Fibroblast of the aortic adventitia (primary cell): ENCODE results near the gene LRRC8D. TPM values are rescaled to one million over a fixed set of nuclear protein-coding genes. Genes with fewer than 3 reads are reported as not detected.

Experiments used
- DNase-seq: peaks from one replicate; pipeline ENCODE4 v3.0.0-alpha.2; 2010; ENCODE audit warnings: low read depth
- H3K4me3 ChIP-seq: 2 replicates; pipeline ENCODE4 v1.5.1; 2011; ENCODE audit warnings: low read depth, mild to moderate bottlenecking, control low read depth, low read length, moderate library complexity
- total RNA-seq: library from RNA; depleted of rRNA; stranded (reverse); fragments of >200 nt; gene quantifications from 2 replicates; pipeline ENCODE4 v1.2.3, GENCODE V29; 2012; ENCODE audit warnings: low replicate concordance
- TF ChIP-seq, protein P1 (sequence below): IDR thresholded peaks from 2 replicates; pipeline ENCODE4 v1.5.1; 2011; ENCODE audit warnings: mild to moderate bottlenecking, low read length, control low read depth, inconsistent platforms; ENCODE audit not compliant: insufficient read depth

The LRRC8D gene
- total RNA-seq, 1 donor: 45.6 TPM

DNA sequence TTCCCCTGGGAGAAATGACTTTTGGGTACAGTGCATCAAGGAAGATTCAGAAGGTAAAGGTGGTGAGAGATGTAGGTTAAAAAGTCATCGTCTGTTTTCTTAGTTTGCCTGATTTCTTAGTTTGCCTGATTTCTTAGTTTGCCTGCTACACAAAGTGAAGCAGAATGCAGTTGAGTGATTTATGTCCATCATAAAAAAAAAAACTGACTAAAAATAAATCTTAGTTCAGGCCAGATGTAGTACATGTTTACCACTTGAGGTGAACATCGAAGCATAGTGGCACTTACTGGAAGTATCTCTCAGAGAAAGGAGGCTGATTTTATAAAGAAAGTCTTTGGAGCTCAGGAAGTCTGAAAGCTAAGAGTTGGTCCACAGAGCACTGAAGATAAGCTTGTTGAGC lies 79.5 kb downstream of the LRRC8D start:
- TF ChIP-seq, protein P1, sequence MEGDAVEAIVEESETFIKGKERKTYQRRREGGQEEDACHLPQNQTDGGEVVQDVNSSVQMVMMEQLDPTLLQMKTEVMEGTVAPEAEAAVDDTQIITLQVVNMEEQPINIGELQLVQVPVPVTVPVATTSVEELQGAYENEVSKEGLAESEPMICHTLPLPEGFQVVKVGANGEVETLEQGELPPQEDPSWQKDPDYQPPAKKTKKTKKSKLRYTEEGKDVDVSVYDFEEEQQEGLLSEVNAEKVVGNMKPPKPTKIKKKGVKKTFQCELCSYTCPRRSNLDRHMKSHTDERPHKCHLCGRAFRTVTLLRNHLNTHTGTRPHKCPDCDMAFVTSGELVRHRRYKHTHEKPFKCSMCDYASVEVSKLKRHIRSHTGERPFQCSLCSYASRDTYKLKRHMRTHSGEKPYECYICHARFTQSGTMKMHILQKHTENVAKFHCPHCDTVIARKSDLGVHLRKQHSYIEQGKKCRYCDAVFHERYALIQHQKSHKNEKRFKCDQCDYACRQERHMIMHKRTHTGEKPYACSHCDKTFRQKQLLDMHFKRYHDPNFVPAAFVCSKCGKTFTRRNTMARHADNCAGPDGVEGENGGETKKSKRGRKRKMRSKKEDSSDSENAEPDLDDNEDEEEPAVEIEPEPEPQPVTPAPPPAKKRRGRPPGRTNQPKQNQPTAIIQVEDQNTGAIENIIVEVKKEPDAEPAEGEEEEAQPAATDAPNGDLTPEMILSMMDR: no peak
- H3K4me3 ChIP-seq: no peak overlapping the region
- no peak for DNase-seq

DNA sequence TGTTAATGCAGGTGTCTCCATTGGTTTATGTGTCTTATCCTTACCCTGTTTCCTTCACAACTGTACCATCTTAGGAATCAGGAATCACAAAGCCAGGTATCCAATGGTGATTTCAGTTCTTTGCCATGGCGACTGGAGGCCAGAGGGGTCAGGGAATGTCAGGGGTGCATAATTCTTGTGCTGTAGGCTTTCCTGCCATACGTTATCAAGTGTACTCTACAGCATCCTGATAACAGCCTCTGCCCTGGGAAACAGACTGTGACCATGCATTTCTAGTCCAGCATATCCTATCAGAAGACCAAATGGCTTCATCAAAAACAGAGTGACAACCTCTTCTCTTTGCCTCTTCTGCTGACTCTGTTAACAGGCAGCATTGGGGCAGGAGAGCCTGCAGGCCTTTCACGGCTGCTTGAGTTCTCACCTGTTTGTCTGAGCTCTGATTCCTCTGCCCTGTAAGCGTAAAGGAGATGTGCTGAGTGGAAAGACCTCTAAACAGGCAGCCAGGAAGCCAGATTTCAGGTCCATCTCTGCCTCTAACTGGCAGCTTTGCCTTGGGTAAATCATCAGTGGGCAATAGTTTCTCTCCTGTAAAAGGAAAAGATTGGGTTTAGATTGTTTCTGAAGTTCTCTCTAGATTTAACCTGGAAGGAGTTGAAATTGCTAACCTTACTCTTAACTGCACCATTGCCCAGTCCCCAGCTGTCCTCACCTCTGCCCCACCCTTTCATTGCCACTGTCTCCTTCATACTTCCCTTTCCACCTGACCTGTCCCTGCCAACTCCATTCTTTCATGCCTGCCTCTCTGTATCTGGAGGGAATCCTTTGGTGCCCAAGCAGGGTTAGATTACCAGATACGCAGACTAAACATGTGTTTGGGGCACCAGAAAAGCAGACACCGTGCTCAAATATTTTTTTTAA lies 80.2 kb downstream of the LRRC8D start:
- no peak overlapping the region for H3K4me3 ChIP-seq
- DNase-seq: no peak
- TF ChIP-seq, protein P1: no peak

DNA sequence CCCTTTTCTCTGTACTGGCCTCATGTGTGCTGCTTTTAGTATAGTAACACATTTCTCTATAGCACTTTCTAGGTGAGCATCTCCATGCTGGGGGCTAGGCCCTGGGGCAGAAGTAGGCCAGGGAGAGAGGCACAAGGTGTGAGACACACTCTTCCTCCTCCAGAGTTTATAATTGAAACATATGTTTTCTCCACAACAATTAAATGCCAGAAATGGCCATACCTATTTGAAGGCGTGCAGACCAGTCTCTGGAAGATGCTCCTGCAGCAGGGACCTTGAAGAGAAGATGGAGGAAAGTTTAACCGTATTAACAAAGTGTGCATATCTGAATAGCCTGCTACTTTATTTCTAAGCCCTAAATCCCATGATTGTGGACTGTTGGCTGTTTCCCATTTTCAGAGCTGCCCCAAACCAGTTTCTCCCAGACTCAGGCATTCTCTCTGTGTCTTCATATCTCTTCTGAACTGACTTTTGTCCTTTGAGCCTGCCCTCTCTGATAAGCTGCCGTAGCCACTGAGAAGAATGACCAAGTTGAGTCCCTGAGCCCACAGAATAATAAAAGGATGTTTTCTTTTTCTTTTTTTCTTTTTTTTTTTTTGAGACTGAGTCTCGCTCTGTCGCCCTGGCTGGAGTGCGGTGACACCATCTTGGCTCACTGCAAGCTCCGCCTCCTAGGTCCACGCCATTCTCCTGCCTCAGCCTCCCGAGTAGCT lies 81.3 kb downstream of the LRRC8D start:
- H3K4me3 ChIP-seq: no peak overlapping the region
- no peak for DNase-seq
- TF ChIP-seq, protein P1: no peak

DNA sequence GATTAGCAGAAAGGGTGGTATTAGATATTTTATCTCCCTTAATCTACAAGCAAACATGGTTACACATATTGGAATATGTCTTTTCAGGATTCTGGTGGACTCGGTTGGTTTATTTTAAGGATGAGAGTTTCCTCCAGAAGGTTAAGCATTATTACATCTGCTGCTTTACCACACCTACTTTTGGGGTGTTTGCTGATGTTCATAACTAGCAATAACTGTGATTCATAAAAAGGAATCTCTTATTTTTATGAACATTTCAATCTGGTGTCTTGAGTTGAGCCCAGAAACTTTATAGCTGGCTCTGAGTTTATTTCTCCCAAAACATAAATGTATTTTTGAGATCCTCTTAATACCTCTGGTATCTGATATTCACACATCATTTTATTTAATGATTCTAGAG lies 82.7 kb downstream of the LRRC8D start:
- TF ChIP-seq, protein P1: no peak
- H3K4me3 ChIP-seq: no peak overlapping the region
- no peak for DNase-seq

DNA sequence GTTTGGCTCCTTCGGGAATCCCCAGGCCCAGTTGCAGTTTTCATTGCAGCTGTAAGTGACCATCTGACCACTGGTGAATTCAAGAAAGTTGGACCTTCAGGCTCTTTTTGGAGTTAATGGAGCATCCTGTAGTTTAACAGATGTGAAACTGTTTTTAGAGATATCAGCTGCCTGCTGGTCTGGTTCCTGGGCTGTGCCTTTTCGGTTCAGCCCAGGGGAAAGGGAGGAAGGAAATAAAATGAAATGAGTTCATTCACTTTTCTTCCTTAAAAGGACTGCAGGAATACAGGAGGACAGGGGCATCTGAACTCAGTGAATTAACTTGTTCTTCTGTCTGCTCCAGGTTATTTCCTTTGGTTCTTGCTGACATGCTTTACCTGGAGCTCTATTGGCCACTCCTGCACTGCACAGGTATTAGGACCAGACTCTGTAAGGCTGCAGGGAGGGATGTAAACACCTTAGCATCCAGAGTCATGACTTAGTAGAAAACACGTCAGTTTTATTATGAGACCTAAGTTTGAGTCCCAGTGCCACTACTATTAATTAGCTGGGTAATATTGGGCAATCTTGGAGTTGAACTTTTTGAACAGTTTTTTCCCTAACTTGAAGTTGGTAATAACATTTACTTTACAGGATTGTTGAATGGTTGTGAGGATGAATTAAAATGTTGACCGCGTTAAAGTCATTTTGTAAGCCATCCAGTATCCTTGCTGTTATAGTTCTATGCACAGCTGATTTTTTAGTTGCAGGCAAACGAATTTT lies 83.6 kb downstream of the LRRC8D start:
- no peak for DNase-seq
- TF ChIP-seq, protein P1: no peak
- no peak overlapping the region for H3K4me3 ChIP-seq

DNA sequence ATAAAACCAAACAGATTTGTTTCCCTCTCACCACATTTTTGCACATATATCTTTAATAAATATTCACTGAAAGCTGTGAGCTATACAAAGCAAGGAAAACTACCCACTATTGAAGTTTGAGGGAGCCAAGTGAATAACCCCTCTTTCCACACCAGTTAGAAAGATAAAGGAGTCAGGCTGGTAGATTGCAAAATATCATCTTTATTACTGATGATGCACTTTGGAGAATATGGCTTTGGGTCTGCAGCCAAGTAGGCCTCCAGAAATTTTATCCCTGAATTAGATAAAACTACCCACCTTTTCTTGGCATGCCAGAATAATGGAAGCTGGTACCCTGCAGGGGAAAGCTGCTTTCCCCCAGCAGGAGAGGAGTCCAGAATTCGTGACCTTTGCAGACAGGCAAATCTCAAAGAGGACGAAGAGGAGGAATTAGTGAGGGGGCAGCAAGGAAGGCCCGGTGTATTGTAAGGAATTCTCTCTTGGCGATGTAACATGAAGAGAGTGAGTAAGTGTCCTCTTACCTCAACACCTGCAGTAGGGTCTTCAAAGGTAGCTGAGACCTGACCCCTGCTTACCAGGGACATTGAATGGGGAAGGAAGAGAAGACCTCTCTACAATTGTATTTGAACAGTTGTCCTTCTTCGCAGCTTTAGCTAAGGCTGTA lies 84.7 kb downstream of the LRRC8D start:
- DNase-seq: peak; percentile 52
- TF ChIP-seq, protein P1: no peak
- no peak overlapping the region for H3K4me3 ChIP-seq
